Keratinocyte (primary cell): Measurements from ENCODE around the gene ZNF850. TPM values are rescaled to one million over a fixed set of nuclear protein-coding genes. Genes with fewer than 3 reads are reported as not detected.

Experiments
- DNase-seq: peaks from one replicate; pipeline ENCODE4 v3.0.0-alpha.2; 2011; ENCODE audit warnings: low read depth, missing footprints, low spot score
- FAIRE-seq: peaks from 2 replicates; lab custom pipeline; 2011; peaks lifted over from hg19 to GRCh38; lab: Jason Lieb, UNC
- H2AFZ ChIP-seq: 2 replicates; pipeline ENCODE4 v1.6.0; 2012; ENCODE audit warnings: low read length, control low read depth, inconsistent platforms; ENCODE audit not compliant: control insufficient read depth
- H3K27ac ChIP-seq: 2 replicates; pipeline ENCODE4 v1.5.1; 2011; ENCODE audit warnings: low read length; ENCODE audit not compliant: control insufficient read depth, insufficient read depth
- H3K27me3 ChIP-seq: 3 replicates; pipeline ENCODE4 v1.6.0; 2011; ENCODE audit warnings: low read length; ENCODE audit not compliant: control insufficient read depth, insufficient read depth; ENCODE audit errors: extremely low read depth
- H3K36me3 ChIP-seq, 2 experiments: 2 replicates in 1 of 2; 3 replicates in 1 of 2; pipeline ENCODE4 v1.5.1; 2011; ENCODE audit warnings: low read length in 2 of 2, mild to moderate bottlenecking in 1 of 2; ENCODE audit not compliant: control insufficient read depth in 2 of 2, insufficient read depth in 2 of 2; ENCODE audit errors: extremely low read depth in 1 of 2
- H3K4me1 ChIP-seq: 3 replicates; pipeline ENCODE4 v1.5.1; 2011; ENCODE audit warnings: low read length; ENCODE audit not compliant: control insufficient read depth, insufficient read depth; ENCODE audit errors: extremely low read depth
- H3K4me2 ChIP-seq: 3 replicates; pipeline ENCODE4 v1.6.0; 2011; ENCODE audit warnings: low read depth, low read length; ENCODE audit not compliant: control insufficient read depth, insufficient read depth; ENCODE audit errors: extremely low read depth
- H3K4me3 ChIP-seq, 3 experiments: fragments of 200-600 bp in 1 of 3; sonication (generic) in 1 of 3; 2 replicates in 2 of 3; 3 replicates in 1 of 3; pipeline ENCODE4 v1.5.1; 2011 to 2016; ENCODE audit warnings: low read length in 3 of 3, mild to moderate bottlenecking in 3 of 3, control low read depth in 2 of 3, inconsistent platforms in 1 of 3, low read depth in 1 of 3, mixed read lengths in 1 of 3, mixed run types in 1 of 3, moderate library complexity in 1 of 3; ENCODE audit not compliant: control insufficient read depth in 2 of 3, insufficient read depth in 2 of 3; ENCODE audit errors: extremely low read depth in 1 of 3
- H3K79me2 ChIP-seq: 2 replicates; pipeline ENCODE4 v1.6.0; 2012; ENCODE audit warnings: low read length; ENCODE audit not compliant: control insufficient read depth, insufficient read depth
- H3K9ac ChIP-seq: 3 replicates; pipeline ENCODE4 v1.6.0; 2011; ENCODE audit warnings: low read length; ENCODE audit not compliant: control insufficient read depth, insufficient read depth; ENCODE audit errors: extremely low read depth
- H3K9me1 ChIP-seq: 3 replicates; pipeline ENCODE4 v1.6.0; 2011; ENCODE audit warnings: low read length; ENCODE audit not compliant: control insufficient read depth, insufficient read depth; ENCODE audit errors: extremely low read depth
- H3K9me3 ChIP-seq: 2 replicates; pipeline ENCODE4 v1.5.1; 2012; ENCODE audit warnings: low read depth, low read length; ENCODE audit not compliant: control insufficient read depth
- H4K20me1 ChIP-seq: 3 replicates; pipeline ENCODE4 v1.6.0; 2011; ENCODE audit warnings: low read length; ENCODE audit not compliant: control insufficient read depth, insufficient read depth; ENCODE audit errors: extremely low read depth
- CTCF ChIP-seq, 3 experiments: IDR thresholded peaks in 1 of 3; conservative IDR thresholded peaks in 1 of 3; optimal IDR thresholded peaks in 1 of 3; 2 replicates in 2 of 3; 3 replicates in 1 of 3; pipeline versions ENCODE3 to v1.5.1; 2011; ENCODE audit warnings: low read length in 3 of 3, mild to moderate bottlenecking in 3 of 3, moderate library complexity in 2 of 3, control low read depth in 1 of 3, inconsistent platforms in 1 of 3; ENCODE audit not compliant: insufficient read depth in 2 of 3; ENCODE audit errors: extremely low read depth in 1 of 3
- EZH2 ChIP-seq: IDR thresholded peaks from one replicate; pipeline ENCODE4 v1.6.1; 2012; ENCODE audit warnings: inconsistent platforms, mild to moderate bottlenecking, low read length, moderate library complexity
- dilution Hi-C: fragments of 300-500 bp; cut with MboI; formaldehyde crosslinking; loops from one replicate; pipeline ENCODE4 v1.7.0; 2020; ENCODE audit warnings: low sequenced_read_pairs; ENCODE audit not compliant: extremely low pct_ligation_motif_present
- polyA plus RNA-seq, 5 experiments: library from polyadenylated mRNA; depleted of rRNA in 3 of 5; stranded (reverse) in 3 of 5; stranded (forward) in 1 of 5; unstranded in 1 of 5; fragments of >200 nt; gene quantifications; 1 replicate in 1 of 5; 2 replicates in 3 of 5; 3 replicates in 1 of 5; pipeline versions ENCODE4 v1.2.1 to v1.2.3, GENCODE V29; 2011 to 2012; ENCODE audit warnings: missing spikeins in 2 of 5, low read depth in 1 of 5, low replicate concordance in 1 of 5

The ZNF850 gene
- polyA plus RNA-seq, 1 donor (not counting 4 experiments of a cell fraction or from before 2014, with no cell fraction given), result 1.4 TPM

DNA sequence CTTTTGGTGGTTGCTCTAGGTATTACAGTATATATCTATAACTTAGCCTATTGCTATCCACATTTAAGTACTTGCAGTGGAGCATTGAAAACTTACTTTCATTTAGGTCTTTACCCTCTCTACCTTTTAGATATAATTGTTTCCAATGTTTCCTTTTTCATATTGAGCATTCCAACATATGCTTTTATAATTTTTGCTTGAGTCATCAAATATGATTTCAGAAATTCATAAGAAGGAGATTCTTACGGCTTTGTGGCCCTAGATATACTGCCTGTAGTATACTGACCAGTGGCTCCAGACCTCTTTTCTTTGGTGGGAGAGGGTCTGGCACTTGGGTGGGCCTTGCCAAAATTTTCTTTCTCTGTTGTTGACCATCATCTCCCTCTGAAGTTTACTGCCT, 32.8 kb upstream of the ZNF850 start:
- H3K4me3 ChIP-seq, result no peak overlapping the region
- no peak overlapping the region for H3K4me2 ChIP-seq
- H3K36me3 ChIP-seq, result peaks cover 3% of the 10 kb centered on the region in 2 experiments
- no peak for DNase-seq
- H3K9ac ChIP-seq, result no peak overlapping the region
- dilution Hi-C loops, result no loop called here
- peaks cover 6% of the 10 kb centered on the region for H3K79me2 ChIP-seq
- H4K20me1 ChIP-seq, result no peaks in the 10 kb centered on the region
- H3K9me3 ChIP-seq, result peaks cover 2% of the 10 kb centered on the region
- H3K27ac ChIP-seq, result no peak overlapping the region
- no peak overlapping the region for H2AFZ ChIP-seq
- H3K9me1 ChIP-seq, result no peaks in the 10 kb centered on the region
- TF ChIP-seq EZH2, result no peak
- no peak for TF ChIP-seq CTCF (optimal IDR thresholded peaks at IDR 0.05 in 1 of 3, IDR thresholded peaks at IDR 0.05 in 1 of 3, conservative IDR thresholded peaks at IDR 0.05 in 1 of 3; ENCODE audit: extremely low read depth in 1 of 3, insufficient read depth in 2 of 3, low read length in 3 of 3)
- FAIRE-seq, result no peak
- H3K27me3 ChIP-seq, result no peaks in the 10 kb centered on the region
- H3K4me1 ChIP-seq, result no peaks in the 10 kb centered on the region

DNA sequence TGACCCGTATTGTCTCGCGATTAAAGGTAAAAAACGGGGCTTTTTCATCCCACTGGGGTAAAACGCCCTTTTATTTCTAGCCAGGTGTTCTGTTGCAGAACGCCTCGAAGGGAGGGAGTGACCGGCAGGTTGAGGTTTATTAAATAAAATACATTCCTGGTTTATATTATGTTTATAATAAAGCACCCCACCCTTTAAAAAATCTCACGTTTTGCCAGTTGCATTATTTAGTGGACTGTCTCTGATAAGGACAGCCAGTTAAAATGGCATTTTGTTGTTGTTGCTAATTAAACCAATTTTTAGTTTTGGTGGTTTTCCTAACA, 25.1 kb upstream of the ZNF850 start:
- Histone ChIP-seq H3K4me2 (peak overlapping the region; percentile 75), H4K20me1 (no peaks in the 10 kb centered on the region), H3K9ac (peak overlapping the region; percentile 83), H3K27ac (peak overlapping the region; percentile 78), H3K9me3 (peaks cover 4% of the 10 kb centered on the region), H2AFZ (peak overlapping the region; percentile 99), H3K4me3 (peak overlapping the region; percentile 64 to 90 (median 89)), H3K9me1 (no peaks in the 10 kb centered on the region), H3K36me3 (peaks cover 0 to 3% of the 10 kb centered on the region in 2 experiments), H3K79me2 (peaks cover 19% of the 10 kb centered on the region), H3K4me1 (no peaks in the 10 kb centered on the region), H3K27me3 (no peaks in the 10 kb centered on the region)
- no peak for TF ChIP-seq CTCF (optimal IDR thresholded peaks at IDR 0.05 in 1 of 3, IDR thresholded peaks at IDR 0.05 in 1 of 3, conservative IDR thresholded peaks at IDR 0.05 in 1 of 3; ENCODE audit: extremely low read depth in 1 of 3, insufficient read depth in 2 of 3, low read length in 3 of 3)
- no peak for TF ChIP-seq EZH2
- FAIRE-seq (no peak), DNase-seq (no peak)
- dilution Hi-C loops, result no loop called here
